ENCODE results near the gene RNF126. TPM values are rescaled to one million over a fixed set of nuclear protein-coding genes. Genes with fewer than 3 reads are reported as not detected.
A peak's percentile ranks its signal among the peaks of the same experiment; 100 is the strongest.
"Not testable (repeated sequence)": the region's sequence is repeated elsewhere in the genome, so short reads cannot be mapped to it uniquely, and the experiment has no call there.

The RNF126 gene
- total RNA-seq, 1 experiment from 2014 or later, result 27.0 TPM

DNA sequence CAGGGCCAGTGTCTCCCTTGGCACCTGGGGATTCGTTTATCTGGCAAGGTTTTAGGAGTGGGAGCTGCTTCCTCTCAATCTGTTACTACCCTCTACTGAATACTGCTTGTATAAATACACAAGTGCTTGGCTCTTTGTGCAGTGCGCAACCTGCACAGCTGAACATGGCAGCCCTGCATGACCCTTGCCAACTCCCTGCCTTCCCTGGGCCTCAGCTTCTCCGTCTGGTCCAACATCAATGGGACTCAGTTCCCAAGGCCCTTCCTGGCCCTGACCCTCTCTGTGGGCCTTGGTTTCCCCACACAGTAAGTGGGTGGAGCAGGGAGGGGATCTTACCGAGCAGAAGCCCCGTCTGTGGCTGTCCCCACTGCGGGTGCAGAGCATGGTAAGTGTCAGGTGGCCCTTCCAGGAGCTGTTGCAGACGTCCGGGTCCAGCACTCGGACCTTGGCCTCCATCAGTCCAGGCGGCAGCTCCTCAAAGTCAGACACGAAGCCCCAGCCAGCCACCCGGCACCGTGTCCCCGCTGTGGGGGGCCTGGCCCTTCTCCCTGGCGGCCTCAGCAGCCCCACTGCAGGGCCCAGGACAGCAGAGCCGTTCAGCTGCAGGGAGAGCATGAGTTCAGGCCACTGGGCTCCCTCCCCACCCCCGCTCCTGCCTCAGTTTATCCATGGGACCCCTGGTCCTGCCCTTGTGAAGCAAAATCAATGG, 23.7 kb upstream of the RNF126 start:
- DNase-seq (ENCODE audit: extremely low read depth, low read depth), result no peak

DNA sequence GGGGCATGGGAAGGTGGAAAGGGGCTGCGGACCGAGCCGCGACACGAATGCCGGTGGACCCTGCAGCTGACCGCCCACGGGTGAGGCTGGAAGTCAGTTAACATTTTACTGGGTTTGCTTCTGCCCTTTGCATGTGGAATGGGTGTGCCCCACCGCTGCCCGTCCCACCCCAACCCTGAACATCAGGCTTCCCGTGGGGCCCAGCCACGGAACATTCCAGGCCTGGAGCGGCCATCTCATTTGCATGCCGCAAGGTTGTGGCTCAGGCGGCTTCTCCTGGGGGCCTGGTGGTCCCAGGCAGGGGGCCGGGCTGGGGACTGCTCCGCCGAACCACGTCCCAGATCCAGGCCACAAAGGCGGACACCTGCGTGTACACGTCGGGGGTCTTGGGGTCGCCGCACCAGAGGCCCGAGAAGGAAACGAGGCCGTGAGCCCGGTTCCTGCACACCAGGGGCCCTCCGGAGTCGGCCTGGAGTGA, 22.5 kb upstream of the RNF126 start:
- DNase-seq (ENCODE audit: extremely low read depth, low read depth), result no peak

GRCh38 chr19:682678-683320, 19.8 kb upstream of the RNF126 start:
- no peak for DNase-seq (ENCODE audit: extremely low read depth, low read depth)

- peak; percentile 85 for DNase-seq (ENCODE audit: extremely low read depth, low read depth)
These were observed 18.3 kb upstream of the RNF126 start for GRCh38 chr19:681029-682019.

- DNase-seq (ENCODE audit: extremely low read depth, low read depth), result peak; percentile 95
These were observed 17.4 kb upstream of the RNF126 start for GRCh38 chr19:680287-681028.

DNA sequence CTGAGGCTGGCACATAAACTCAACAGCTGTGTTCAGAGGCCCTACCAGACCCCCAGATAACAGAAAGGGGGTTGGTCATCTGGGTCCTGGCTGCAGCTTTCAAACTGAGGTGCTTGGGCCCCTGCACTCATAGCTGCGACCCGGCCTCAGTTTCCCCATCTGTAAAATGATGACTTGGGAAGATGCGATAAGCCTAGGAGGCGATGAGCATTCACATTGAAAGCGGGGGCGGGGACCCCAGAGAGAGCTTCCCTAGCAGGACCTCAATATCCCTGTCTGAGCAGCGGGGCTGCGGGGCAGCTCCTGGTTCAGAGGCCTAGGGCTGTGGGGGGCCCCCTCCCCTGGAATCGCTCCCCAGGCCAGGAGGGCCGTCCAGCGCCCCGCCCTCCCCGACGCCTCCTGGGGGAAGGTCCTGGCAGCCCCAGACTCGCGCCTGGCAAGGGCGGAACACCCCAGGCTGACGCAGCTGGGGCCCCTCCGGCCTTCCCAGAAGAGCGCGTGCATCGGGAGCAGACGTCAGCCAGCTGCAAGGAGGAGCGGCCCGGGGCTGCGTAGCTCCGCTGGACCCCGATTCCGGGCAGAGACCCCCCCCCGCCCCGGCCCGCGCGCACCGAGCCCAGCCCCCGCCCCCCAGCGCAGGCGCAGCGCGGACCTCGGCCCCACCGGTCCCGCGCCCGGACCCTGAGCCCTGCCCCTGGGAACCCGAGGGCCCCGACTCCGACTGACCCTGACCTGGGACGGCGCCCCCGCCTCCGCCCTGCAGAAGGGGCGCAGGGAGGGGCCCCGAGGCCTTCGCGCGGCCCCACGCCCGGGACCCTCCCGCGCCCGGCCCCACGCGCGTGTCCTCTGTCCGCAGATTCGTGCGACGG, 16.6 kb upstream of the RNF126 start:
- DNase-seq (ENCODE audit: extremely low read depth, low read depth), result no peak

DNA sequence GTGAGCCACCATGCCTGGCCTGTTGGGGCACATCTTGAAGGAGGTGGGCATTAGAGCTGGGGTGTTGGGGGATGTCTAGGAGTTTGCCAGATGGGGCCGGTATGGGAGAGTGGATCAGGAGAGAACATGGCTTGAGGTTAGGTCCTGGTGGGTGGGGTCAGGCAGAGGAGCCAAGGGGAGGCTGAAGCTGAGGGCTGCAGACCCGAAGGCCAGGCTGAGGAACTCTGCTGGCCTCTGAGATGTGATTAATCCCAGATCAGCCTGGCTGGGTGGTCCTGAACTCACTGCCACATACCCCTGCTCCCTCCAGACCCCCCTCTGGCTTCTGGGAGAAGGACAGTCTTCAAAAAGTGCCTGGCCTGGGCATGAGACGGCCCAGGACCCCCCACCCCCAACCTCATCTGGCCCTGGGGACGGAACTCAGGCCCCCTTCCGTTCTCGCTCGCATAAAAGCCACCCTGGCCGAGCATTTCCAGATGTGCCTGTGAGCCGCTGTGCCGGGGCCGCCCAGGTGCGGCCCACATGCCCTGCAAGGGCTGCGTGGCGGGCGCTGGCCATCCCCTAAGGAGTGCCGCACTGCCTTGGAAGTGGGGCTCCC, 15.9 kb upstream of the RNF126 start:
- DNase-seq (ENCODE audit: extremely low read depth, low read depth), result no peak

DNA sequence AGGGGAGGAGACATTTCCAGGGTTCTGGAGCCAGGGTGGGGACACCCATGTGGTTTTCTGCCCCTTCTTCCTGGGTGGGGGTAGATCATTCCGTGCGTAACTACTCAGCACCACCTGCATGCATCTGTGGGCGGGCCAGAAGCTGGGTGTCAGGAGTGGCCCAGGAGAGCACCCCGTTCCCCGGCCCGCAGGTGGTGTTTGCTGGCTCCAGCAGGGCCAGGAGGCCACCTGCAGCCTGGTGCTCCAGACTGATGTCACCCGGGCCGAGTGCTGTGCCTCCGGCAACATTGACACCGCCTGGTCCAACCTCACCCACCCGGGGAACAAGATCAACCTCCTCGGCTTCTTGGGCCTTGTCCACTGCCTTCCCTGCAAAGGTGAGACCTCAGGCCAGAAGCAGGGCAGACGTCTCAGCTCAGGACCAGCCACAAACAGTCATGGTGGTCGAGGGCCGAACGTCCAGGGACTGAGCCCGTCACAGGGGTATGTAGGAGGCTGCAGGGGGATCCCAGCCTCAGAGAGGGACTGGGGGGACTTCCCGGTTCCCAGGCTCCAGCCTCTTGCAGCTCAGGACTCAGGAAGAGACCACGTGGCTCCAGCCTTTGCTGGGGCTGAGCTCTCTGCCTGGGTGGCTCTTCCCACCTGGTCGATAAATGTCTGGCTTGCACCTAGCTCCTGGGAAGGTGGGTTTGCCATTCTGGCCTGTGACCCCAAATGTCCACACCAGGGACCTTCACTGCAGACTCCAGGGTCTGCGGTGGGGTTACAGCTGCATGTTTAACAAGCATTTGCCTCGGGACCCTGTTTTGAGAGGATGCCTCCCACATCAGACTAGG, 14.8 kb upstream of the RNF126 start:
- DNase-seq (ENCODE audit: extremely low read depth, low read depth), result no peak

- DNase-seq (ENCODE audit: extremely low read depth, low read depth), result peak; percentile 59
These were observed 14.2 kb upstream of the RNF126 start for GRCh38 chr19:677201-677600.

DNA sequence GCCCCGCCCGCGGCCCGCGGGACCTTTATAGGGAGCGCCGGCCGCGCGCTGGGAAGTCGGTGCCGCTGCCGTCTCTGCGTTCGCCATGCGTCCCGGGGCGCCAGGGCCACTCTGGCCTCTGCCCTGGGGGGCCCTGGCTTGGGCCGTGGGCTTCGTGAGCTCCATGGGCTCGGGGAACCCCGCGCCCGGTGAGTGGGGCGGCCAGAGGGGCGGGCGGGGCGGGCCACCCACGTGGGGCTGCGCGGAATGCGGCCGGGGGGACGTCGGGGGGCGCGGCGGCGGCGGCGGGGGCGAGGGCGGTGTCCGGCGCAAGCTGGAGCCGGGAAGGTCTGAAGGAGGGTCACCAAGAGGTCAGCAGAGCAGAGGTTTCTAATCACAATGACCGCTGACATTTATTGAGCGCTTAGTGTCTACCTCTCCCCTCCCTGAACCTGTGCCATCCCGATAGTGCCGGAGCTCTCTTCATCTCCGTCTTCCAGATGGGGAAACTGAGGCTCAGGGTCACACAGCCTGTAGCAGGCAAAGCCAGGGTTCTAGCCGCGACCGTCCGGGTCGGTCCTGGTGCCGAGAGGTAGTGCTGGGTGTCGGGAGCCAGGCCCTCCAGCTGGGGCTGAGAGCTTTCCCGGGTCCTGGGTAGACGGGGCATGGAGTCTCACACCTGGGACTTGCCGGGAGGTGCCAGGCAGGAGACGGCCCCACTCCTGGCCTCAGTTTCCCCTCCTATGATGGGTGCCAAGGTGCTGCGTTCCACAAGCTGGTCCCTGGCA, 13.5 kb upstream of the RNF126 start, which contains the start of gene FSTL3:
Gene FSTL3, plus strand, starts transcription at position 54 of the 767 bp plus-strand sequence. Its CDS starts 32 bp downstream, at position 86.
- DNase-seq (ENCODE audit: extremely low read depth, low read depth), result no peak

DNA sequence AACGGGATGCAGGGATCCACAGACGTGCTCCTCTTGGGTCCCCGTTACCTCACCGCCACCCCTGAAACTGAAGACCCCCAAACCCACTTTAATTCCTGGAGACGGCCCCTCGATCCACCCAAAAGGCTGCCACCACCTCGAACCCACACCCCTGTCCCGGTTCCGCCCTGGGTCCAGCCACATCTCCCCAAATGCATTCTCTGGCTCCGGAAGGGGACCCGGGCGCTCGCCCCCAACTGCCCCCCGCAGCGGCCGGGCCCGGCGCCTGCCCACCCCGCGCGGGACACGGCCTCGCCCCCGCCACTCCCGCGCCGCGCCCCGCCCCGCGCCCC, 13.0 kb upstream of the RNF126 start:
- DNase-seq (ENCODE audit: extremely low read depth, low read depth), result no peak

DNA sequence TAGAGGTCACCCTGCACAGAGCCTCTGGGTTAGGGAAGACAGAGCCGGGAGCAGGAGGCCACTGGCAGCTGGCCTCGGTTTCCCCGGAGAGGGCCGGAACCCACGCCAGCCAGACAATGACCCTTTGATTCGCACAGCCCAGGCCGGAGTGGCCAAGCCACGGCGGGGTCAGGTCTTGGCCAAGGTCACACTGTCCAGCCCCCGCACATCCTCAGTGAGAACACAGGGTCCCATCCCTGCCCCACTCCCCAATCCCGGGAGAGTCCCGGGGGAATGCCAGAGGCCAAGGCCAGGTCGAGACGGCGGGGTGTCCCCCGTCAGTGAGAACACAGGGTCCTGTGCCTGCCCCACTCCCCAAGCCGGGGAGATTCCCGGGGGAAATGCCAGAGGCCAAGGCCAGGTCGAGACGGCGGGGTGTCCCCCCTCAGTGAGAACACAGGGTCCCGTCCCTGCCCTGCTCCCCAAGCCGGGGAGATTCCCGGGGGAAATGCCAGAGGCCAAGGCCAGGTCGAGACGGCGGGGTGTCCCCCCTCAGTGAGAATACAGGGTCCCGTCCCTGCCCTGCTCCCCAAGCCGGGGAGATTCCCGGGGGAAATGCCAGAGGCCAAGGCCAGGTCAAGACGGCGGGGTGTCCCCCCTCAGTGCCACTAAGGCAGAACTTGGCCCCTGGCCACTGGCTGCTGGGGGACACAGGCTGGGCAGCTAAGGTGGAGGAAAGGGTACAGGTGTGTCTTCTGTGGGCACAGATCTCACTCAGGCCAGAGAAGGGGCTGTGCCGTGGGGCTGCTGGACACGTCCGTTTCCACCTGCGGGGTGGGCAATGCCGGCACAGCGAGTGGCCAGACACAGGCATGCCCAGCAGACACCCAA, 11.5 kb upstream of the RNF126 start:
- no peak for DNase-seq (ENCODE audit: extremely low read depth, low read depth)

- no peak for DNase-seq (ENCODE audit: extremely low read depth, low read depth)
These were observed 7.6 kb upstream of the RNF126 start for GRCh38 chr19:670609-671075.

- not testable (repeated sequence) for DNase-seq (ENCODE audit: extremely low read depth, low read depth)
These were observed 5.8 kb upstream of the RNF126 start for GRCh38 chr19:668675-669434.

GRCh38 chr19:666985-667573, 4.1 kb upstream of the RNF126 start:
- DNase-seq (ENCODE audit: extremely low read depth, low read depth), result not testable (repeated sequence)
